HEK293T (cell line): ENCODE data around the gene SELENOP.

ENCODE experiments used
- CTCF ChIA-PET: fragments of 350-600 bp; formaldehyde crosslinking; extraction: SDS; loops from one replicate; lab custom pipeline; 2021; ENCODE audit warnings: antibody characterized with exemption, inconsistent platforms; lab: Yijun Ruan, JAX
- POLR2A ChIA-PET: fragments of 350-600 bp; formaldehyde crosslinking; extraction: SDS; loops from one replicate; lab custom pipeline; 2020; ENCODE audit warnings: antibody characterized with exemption, inconsistent platforms; lab: Yijun Ruan, JAX
- DNase-seq: peaks from one replicate; pipeline ENCODE4 v3.0.0; 2012; ENCODE audit warnings: mixed read lengths; ENCODE audit errors: extremely low spot score
- ARNT ChIP-seq: fragments of 450-650 bp; IDR thresholded peaks from 2 replicates; pipeline ENCODE4 v1.6.1; 2017; ENCODE audit warnings: mild to moderate bottlenecking
- BHLHE40 ChIP-seq: fragments of 450-650 bp; IDR thresholded peaks from 2 replicates; pipeline ENCODE4 v1.6.1; 2016; ENCODE audit warnings: mild to moderate bottlenecking, moderate library complexity, borderline replicate concordance
- CTBP1 ChIP-seq: fragments of 450-650 bp; IDR thresholded peaks from 2 replicates; pipeline ENCODE4 v1.6.1; 2016; ENCODE audit warnings: borderline replicate concordance
- ELF4 ChIP-seq: fragments of 450-650 bp; IDR thresholded peaks from 2 replicates; pipeline ENCODE4 v1.6.1; 2017; ENCODE audit warnings: antibody characterized with exemption
- FOXA1 ChIP-seq: fragments of 450-650 bp; IDR thresholded peaks from 2 replicates; pipeline ENCODE4 v1.6.1; 2016; ENCODE audit warnings: mild to moderate bottlenecking
- FOXK2 ChIP-seq: fragments of 450-650 bp; IDR thresholded peaks from 2 replicates; pipeline ENCODE4 v1.6.1; 2016; ENCODE audit warnings: mild to moderate bottlenecking
- HDGF ChIP-seq: fragments of 450-650 bp; IDR thresholded peaks from 2 replicates; pipeline ENCODE4 v1.6.1; 2017; ENCODE audit warnings: antibody characterized with exemption, borderline replicate concordance
- LEF1 ChIP-seq: fragments of 450-650 bp; IDR thresholded peaks from 2 replicates; pipeline ENCODE4 v1.6.1; 2017; ENCODE audit warnings: mild to moderate bottlenecking, borderline replicate concordance
- NFRKB ChIP-seq: fragments of 450-650 bp; IDR thresholded peaks from 2 replicates; pipeline ENCODE4 v1.6.1; 2016; ENCODE audit warnings: mild to moderate bottlenecking, moderate library complexity
- PKNOX1 ChIP-seq: fragments of 450-650 bp; IDR thresholded peaks from 2 replicates; pipeline ENCODE4 v1.6.1; 2016
- SP1 ChIP-seq: fragments of 450-650 bp; IDR thresholded peaks from 2 replicates; pipeline ENCODE4 v1.6.1; 2017
- SUZ12 ChIP-seq: fragments of 450-650 bp; IDR thresholded peaks from 2 replicates; pipeline ENCODE4 v1.6.1; 2016; ENCODE audit warnings: mild to moderate bottlenecking
- TARDBP ChIP-seq: fragments of 450-650 bp; IDR thresholded peaks from 2 replicates; pipeline ENCODE4 v1.6.1; 2016

The SELENOP gene

GRCh38 chr5:42753099-42753498 is 58.6 kb downstream of the SELENOP start:
- TF ChIP-seq SP1 (no peak), PKNOX1 (peak; percentile 67), ARNT (no peak)
- peak; percentile 17 for DNase-seq
- CTCF ChIA-PET = interaction anchor here (0.7 to 2.8 kb wide), 2 partner anchors 8 to 329 kb away, joined by 3 to 9 read pairs; no protein-coding TSS in a partner anchor
- POLR2A ChIA-PET = no interaction called here

GRCh38 chr5:42751044-42751443 is 60.6 kb downstream of the SELENOP start:
- POLR2A ChIA-PET = no interaction called here
- TF ChIP-seq HDGF = no peak
- TF ChIP-seq FOXK2 = no peak
- TF ChIP-seq FOXA1 = no peak
- no peak for TF ChIP-seq TARDBP
- TF ChIP-seq SP1 = no peak
- TF ChIP-seq PKNOX1 = no peak
- no peak for TF ChIP-seq SUZ12
- TF ChIP-seq NFRKB = no peak
- no peak for TF ChIP-seq ELF4
- no peak for TF ChIP-seq ARNT
- TF ChIP-seq LEF1 = no peak
- TF ChIP-seq BHLHE40 = no peak
- DNase-seq = no peak
- CTCF ChIA-PET = interaction anchor here (0.7 kb wide), 1 partner anchor 23 kb away, joined by 3 read pairs; no protein-coding TSS in a partner anchor

- CTCF ChIA-PET = interaction anchor here (0.7 kb wide), 1 partner anchor 22 kb away, joined by 3 read pairs; no protein-coding TSS in a partner anchor
- POLR2A ChIA-PET = no interaction called here
- TF ChIP-seq CTBP1 (no peak), FOXK2 (no peak), HDGF (no peak)
- DNase-seq = no peak
These were observed 61.2 kb downstream of the SELENOP start for GRCh38 chr5:42750507-42750906.
